K562 treated with DMSO at 1 percent for 48 hours (cell line): ENCODE measurements around the gene POLRMT. TPM values are rescaled to one million over a fixed set of nuclear protein-coding genes. Genes with fewer than 3 reads are reported as not detected.

Experiments
- total RNA-seq: library from RNA; unstranded; fragments of 300-600 nt; gene quantifications from 2 replicates; pipeline ENCODE4 v1.2.3, GENCODE V29; 2022; ENCODE audit warnings: low replicate concordance; ENCODE audit errors: extremely low read depth

POLRMT gene
- 676 TPM in 1 of 2 replicates, not detected in the other for total RNA-seq

DNA sequence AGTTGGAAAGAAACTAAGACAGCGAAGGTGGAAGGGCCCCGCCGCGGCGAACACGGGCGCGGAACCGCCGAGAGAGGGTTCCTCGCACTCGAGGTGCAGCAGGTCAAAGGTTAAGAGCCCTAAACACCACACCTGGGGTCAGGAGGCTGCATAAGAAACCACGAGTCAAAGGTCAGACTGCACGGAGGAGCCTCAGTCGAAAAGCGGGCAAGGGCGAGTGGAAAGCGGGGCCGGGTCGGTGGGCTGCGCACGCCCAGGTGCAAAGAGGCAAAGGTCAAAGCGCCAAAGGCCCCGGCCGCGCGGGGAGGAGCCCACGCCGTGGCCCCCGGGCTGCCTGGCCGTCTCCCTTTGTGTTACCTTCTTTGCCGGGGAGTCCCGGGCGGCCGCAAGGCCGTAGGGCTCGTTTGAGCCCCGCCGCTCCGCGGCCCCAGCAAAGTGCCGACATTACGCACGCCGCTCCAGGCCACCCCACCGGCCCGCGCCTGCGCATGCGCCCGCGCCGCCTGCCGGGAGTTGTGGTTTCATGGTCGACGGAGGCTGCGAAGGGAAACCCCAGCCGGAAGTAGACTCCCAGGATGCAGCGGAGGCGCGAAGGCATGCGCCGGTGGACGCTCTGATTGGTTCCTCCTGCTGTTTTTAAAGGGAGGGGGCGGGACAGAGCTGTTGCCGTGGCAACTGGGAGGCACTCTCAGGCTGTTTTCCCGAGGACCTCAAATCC, at the start of gene POLRMT:
Gene POLRMT, minus strand, starts transcription at position 470 of the 718 bp plus-strand sequence. Its CDS starts 25 bp downstream, at position 445.

DNA sequence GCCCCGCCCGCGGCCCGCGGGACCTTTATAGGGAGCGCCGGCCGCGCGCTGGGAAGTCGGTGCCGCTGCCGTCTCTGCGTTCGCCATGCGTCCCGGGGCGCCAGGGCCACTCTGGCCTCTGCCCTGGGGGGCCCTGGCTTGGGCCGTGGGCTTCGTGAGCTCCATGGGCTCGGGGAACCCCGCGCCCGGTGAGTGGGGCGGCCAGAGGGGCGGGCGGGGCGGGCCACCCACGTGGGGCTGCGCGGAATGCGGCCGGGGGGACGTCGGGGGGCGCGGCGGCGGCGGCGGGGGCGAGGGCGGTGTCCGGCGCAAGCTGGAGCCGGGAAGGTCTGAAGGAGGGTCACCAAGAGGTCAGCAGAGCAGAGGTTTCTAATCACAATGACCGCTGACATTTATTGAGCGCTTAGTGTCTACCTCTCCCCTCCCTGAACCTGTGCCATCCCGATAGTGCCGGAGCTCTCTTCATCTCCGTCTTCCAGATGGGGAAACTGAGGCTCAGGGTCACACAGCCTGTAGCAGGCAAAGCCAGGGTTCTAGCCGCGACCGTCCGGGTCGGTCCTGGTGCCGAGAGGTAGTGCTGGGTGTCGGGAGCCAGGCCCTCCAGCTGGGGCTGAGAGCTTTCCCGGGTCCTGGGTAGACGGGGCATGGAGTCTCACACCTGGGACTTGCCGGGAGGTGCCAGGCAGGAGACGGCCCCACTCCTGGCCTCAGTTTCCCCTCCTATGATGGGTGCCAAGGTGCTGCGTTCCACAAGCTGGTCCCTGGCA, 43.2 kb upstream of the POLRMT start, which contains the start of gene FSTL3:
Gene FSTL3, plus strand, starts transcription at position 54 of the 767 bp plus-strand sequence. Its CDS starts 32 bp downstream, at position 86.

DNA sequence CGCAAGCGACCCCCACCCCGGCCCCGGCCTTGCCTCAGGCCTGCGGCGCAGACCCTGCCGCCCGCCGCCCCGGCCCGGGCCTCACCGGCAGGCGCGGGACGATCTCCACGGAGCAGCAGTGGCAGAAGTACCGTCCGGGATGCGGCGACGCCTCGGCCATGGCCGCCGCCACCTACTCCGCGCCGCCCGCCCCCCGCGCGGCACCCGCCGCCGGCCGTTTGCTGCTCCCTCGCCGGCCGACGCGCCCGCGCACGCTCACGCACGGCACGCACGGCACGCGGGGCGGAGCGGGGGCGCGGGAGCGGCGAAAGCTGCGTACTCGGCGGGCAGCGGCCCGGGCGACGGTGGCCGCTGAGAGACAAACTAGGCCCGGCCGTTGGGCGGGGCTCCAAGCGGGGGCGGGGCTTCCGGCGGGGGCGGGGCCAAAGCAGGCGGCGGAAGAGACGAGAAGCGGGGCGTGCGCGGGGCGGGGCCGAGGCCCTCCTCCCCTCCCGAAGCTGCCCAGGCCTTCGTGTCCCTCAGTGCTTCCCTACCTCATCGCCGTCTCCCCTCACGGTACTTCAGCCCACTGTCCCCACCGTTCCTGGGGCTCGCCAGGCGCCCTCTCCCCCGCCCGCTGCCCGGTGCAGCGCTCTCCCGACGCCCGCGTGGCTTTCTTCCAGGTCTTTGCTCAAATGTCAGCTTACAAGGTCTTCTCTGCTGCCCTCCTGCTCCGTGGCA, 29.8 kb upstream of the POLRMT start, which contains the start of gene RNF126:
Gene RNF126, minus strand, starts transcription at position 253 of the 720 bp plus-strand sequence. Its CDS starts 93 bp downstream, at position 160.

DNA sequence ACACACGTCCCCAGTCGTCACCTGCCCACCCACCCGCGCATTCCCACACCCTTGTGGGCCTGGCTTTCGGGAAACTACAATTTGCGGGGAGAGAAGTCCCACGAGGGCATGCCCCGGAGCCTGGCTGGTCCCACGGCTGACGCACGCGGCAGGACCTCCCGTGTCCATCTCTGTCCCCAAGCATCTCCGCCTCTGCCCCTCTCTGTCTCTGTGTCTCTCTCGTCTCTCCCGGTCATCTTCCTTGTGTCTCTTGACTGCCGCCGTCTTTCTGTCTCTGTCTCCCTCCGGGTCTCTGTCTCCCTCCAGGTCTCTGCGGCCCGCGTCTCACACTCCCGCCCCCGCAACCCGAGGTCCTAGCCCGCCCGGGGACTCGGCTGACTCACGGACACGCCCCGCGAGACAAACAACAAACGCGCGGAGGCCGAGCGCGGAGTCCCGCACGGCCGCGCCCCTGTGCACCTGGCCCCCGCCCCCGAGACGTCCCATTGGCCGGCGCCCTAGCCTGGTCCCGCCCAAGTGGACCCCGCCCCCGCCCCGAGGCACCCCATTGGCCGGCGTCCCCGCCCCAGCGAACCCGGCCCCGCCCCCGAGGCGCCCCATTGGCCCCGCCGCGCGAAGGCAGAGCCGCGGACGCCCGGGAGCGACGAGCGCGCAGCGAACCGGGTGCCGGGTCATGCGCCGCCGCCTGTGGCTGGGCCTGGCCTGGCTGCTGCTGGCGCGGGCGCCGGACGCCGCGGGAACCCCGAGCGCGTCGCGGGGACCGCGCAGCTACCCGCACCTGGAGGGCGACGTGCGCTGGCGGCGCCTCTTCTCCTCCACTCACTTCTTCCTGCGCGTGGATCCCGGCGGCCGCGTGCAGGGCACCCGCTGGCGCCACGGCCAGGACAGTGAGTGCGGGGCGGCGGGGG, 6.2 kb upstream of the POLRMT start, which contains the start of gene FGF22:
Gene FGF22, plus strand, starts transcription at position 627 of the 908 bp plus-strand sequence. Its CDS starts 47 bp downstream, at position 674.

DNA sequence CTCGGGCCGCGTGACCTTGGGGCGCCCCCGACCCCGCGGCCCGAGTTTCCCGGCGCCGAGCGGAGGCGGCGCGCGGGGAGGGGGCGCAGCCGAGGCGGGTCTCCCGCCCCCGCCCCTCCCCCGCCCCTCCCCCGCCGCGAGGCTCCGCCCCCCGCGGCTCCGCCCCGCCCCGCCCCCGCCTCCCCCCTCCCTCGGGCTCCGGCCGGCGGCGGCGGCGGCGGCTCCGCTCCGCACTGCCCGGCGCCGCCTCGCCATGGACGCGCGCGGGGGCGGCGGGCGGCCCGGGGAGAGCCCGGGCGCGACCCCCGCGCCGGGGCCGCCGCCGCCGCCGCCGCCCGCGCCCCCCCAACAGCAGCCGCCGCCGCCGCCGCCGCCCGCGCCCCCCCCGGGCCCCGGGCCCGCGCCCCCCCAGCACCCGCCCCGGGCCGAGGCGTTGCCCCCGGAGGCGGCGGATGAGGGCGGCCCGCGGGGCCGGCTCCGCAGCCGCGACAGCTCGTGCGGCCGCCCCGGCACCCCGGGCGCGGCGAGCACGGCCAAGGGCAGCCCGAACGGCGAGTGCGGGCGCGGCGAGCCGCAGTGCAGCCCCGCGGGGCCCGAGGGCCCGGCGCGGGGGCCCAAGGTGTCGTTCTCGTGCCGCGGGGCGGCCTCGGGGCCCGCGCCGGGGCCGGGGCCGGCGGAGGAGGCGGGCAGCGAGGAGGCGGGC, 43.5 kb downstream of the POLRMT start, which contains the start of gene HCN2:
Gene HCN2, plus strand, starts transcription at position 189 of the 703 bp plus-strand sequence. Its CDS starts 65 bp downstream, at position 254.

DNA sequence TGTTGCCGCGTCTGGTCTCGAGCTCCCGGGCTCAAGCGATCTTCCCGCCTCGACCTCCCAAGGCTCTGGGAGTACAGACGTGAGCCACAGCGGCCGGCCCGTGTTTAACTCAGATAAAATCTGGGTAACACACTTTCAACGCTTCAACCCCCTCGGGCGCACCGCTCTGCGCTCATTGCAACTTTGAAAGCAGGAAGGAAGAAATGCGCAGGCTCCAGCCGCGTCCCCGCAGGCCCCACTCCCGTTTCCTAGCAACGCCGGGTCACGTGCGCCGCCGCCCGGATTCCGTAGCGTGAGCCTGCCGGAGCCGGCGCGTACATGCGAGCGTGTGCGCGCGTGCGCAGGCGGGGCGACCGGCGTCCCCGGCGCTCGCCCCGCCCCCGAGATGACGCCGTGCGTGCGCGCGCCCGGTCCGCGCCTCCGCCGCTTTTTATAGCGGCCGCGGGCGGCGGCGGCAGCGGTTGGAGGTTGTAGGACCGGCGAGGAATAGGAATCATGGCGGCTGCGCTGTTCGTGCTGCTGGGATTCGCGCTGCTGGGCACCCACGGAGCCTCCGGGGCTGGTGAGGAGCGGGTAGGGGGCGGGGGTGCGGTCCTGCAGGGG, 61.1 kb downstream of the POLRMT start, which contains the start of gene BSG:
Gene BSG, plus strand, starts transcription at position 457 of the 603 bp plus-strand sequence. Its CDS starts 39 bp downstream, at position 496.

Other genes starting within 250 kb of the POLRMT start
- gene C2CD4C, start 224.4 kb downstream of the POLRMT start, total RNA-seq: not detected in 2 replicates
- gene SHC2, start 172.5 kb downstream of the POLRMT start, total RNA-seq: not detected in 2 replicates
- gene MADCAM1, start 137.1 kb downstream of the POLRMT start, total RNA-seq: not detected in 2 replicates
- not detected in 2 replicates for gene TPGS1, start 126.0 kb downstream of the POLRMT start, total RNA-seq
- gene CDC34, start 101.8 kb downstream of the POLRMT start, total RNA-seq: not detected in 2 replicates
- not detected in 2 replicates for gene GZMM, start 89.5 kb downstream of the POLRMT start, total RNA-seq
- 1,430 and 1,506 TPM in 2 replicates for gene BSG, start 60.9 kb downstream of the POLRMT start, total RNA-seq
- not detected in 2 replicates for gene HCN2, start 43.7 kb downstream of the POLRMT start, total RNA-seq
- gene FGF22, start 6.3 kb upstream of the POLRMT start, total RNA-seq: not detected in 2 replicates
- gene RNF126, start 29.7 kb upstream of the POLRMT start, total RNA-seq: 251 TPM in 1 of 2 replicates, not detected in the other
- gene FSTL3, start 42.9 kb upstream of the POLRMT start, total RNA-seq: not detected in 2 replicates
- gene PRSS57, start 61.9 kb upstream of the POLRMT start, total RNA-seq: not detected in 2 replicates
- not detected in 2 replicates for gene PALM, start 75.4 kb upstream of the POLRMT start, total RNA-seq
- gene MISP, start 117.6 kb upstream of the POLRMT start, total RNA-seq: not detected in 2 replicates
- 250 TPM in 1 of 2 replicates, not detected in the other for gene PTBP1, start 163.9 kb upstream of the POLRMT start, total RNA-seq
- gene PLPPR3, start 188.4 kb upstream of the POLRMT start, total RNA-seq: not detected in 2 replicates
- gene AZU1, start 194.3 kb upstream of the POLRMT start, total RNA-seq: not detected in 2 replicates
- gene PRTN3, start 207.5 kb upstream of the POLRMT start, total RNA-seq: not detected in 2 replicates
- gene ELANE, start 218.8 kb upstream of the POLRMT start, total RNA-seq: not detected in 2 replicates
- not detected in 2 replicates for gene CFD, start 226.1 kb upstream of the POLRMT start, total RNA-seq